Mucosa of descending colon (tissue), 3 donors: ENCODE data around the gene INPP5A. TPM values are rescaled to one million over a fixed set of nuclear protein-coding genes. Genes with fewer than 3 reads are reported as not detected.
"Not testable (repeated sequence)": the region's sequence is repeated elsewhere in the genome, so short reads cannot be mapped to it uniquely, and the experiment has no call there.

Experiments
- ATAC-seq: fragments of 200-7000 bp; cut with Tn5 transposase; one replicate; pipeline ENCODE4 v1.9.1; 2020; ENCODE audit warnings: mild to moderate bottlenecking, moderate library complexity
- DNase-seq, 3 donors: peaks; one replicate each; pipeline ENCODE4 v3.0.0-alpha.2; 2020
- H3K36me3 ChIP-seq: fragments of 200-600 bp; one replicate; pipeline ENCODE4 v1.8.0; 2021; ENCODE audit warnings: low read depth, mild to moderate bottlenecking
- H3K4me1 ChIP-seq: fragments of 200-600 bp; one replicate; pipeline ENCODE4 v1.8.0; 2021; ENCODE audit warnings: low read depth, mild to moderate bottlenecking
- H3K4me3 ChIP-seq: fragments of 200-600 bp; one replicate; pipeline ENCODE4 v1.8.0; 2021; ENCODE audit warnings: mild to moderate bottlenecking
- H3K9me3 ChIP-seq: fragments of 200-600 bp; one replicate; pipeline ENCODE4 v1.8.0; 2021; ENCODE audit warnings: mild to moderate bottlenecking
- CTCF ChIP-seq: fragments of 200-600 bp; IDR thresholded peaks from one replicate; pipeline ENCODE4 v1.8.0; 2022; ENCODE audit warnings: antibody characterized with exemption, mild to moderate bottlenecking
- intact Hi-C, 2 donors: fragments of 100-400 bp; cut with DNase I in 1 of 2; cut with micrococcal nuclease in 1 of 2; formaldehyde crosslinking; loops; one replicate each; pipeline versions ENCODE4 v1.11.0 to v1.11.1; 2022; cut with DNase I, micrococcal nuclease
- total RNA-seq, 3 donors: library from RNA; stranded (reverse); fragmentation: NEBNext Ultra II Directional in 2 of 3; extraction: Animal tissue kit (Norgen Biotek cat#: 25700) in 2 of 3; gene quantifications; one replicate each; pipeline versions ENCODE4 v1.2.1 to v1.2.4, GENCODE V29; 2021 to 2023
- donor health status: DM: no; HTN: no; CAD: no; lungs with moderate emphysema.
- donor health status: DM: no; HTN: no; CAD: no.
- donor health status: DM: no; HTN: yes; CAD: no.

INPP5A gene
- total RNA-seq, 3 donors from 2014 or later = 31.7 to 92.8 (median 32.0) TPM

- Histone ChIP-seq H3K4me3 (no peak overlapping the region), H3K4me1 (peaks cover 6% of the 10 kb centered on the region), H3K9me3 (no peaks in the 10 kb centered on the region), H3K36me3 (no peaks in the 10 kb centered on the region)
- peak in 2 of 3 donors; percentile 31 to 44 for DNase-seq
- TF ChIP-seq CTCF = no peak
- peak; percentile 77 for ATAC-seq
- intact Hi-C loops = no loop called here
Measured at GRCh38 chr10:132740588-132740987, 203.0 kb downstream of the INPP5A start.

GRCh38 chr10:132742167-132742836, 204.7 kb downstream of the INPP5A start:
- H3K36me3 ChIP-seq = no peaks in the 10 kb centered on the region
- no peak for TF ChIP-seq CTCF
- intact Hi-C loops = no loop called here
- peaks cover 6% of the 10 kb centered on the region for H3K4me1 ChIP-seq
- no peak overlapping the region for H3K4me3 ChIP-seq
- no peaks in the 10 kb centered on the region for H3K9me3 ChIP-seq
- ATAC-seq (peak; percentile 75), DNase-seq (peak in 1 of 3 donors; percentile 68)

GRCh38 chr10:132742837-132743194, 205.2 kb downstream of the INPP5A start:
- no peaks in the 10 kb centered on the region for H3K36me3 ChIP-seq
- no peak for DNase-seq
- ATAC-seq = no peak
- H3K4me1 ChIP-seq = peaks cover 6% of the 10 kb centered on the region
- TF ChIP-seq CTCF = no peak
- intact Hi-C loops = no loop called here
- H3K9me3 ChIP-seq = no peaks in the 10 kb centered on the region
- H3K4me3 ChIP-seq = no peak overlapping the region

- intact Hi-C loops, H3K4me1 ChIP-seq, H3K9me3 ChIP-seq, DNase-seq, H3K4me3 ChIP-seq, H3K36me3 ChIP-seq, ATAC-seq: not testable (repeated sequence)
Measured at GRCh38 chr10:132743196-132743924, 205.8 kb downstream of the INPP5A start.

GRCh38 chr10:132743925-132744490, 206.4 kb downstream of the INPP5A start:
- H3K4me1 ChIP-seq = peaks cover 6% of the 10 kb centered on the region
- TF ChIP-seq CTCF = no peak
- intact Hi-C loops = no loop called here
- no peaks in the 10 kb centered on the region for H3K36me3 ChIP-seq
- DNase-seq = no peak
- H3K4me3 ChIP-seq = no peak overlapping the region
- H3K9me3 ChIP-seq = no peaks in the 10 kb centered on the region
- ATAC-seq = no peak

- DNase-seq (no peak), ATAC-seq (no peak)
- Histone ChIP-seq H3K9me3 (no peaks in the 10 kb centered on the region), H3K36me3 (no peaks in the 10 kb centered on the region), H3K4me3 (no peak overlapping the region), H3K4me1 (peaks cover 6% of the 10 kb centered on the region)
- no peak for TF ChIP-seq CTCF
- intact Hi-C loops = no loop called here
Measured at GRCh38 chr10:132744839-132745238, 207.3 kb downstream of the INPP5A start.
